ENCODE results near the gene NRDC. TPM values are rescaled to one million over a fixed set of nuclear protein-coding genes. Genes with fewer than 3 reads are reported as not detected.

NRDC gene
- polyA plus RNA-seq, 2 of the 4 experiments (the other 2 are of a cell fraction), result 129 to 162 TPM

- CTCF ChIA-PET, result no interaction called here
- Histone ChIP-seq H3K9me3 (no peaks in the 10 kb centered on the region), H3K27ac (no peak overlapping the region), H3K4me3 (no peak overlapping the region), H3K4me2 (no peak overlapping the region), H3K4me1 (no peaks in the 10 kb centered on the region)
- FAIRE-seq, result no peak
- TF ChIP-seq CBX2 (IDR thresholded peaks at IDR 0.05; ENCODE audit: borderline replicate concordance, low read depth) (no peak), RCOR1 (IDR thresholded peaks at IDR 0.05; ENCODE audit: low read depth, low read length) (no peak), CHD4 (IDR thresholded peaks at IDR 0.05; ENCODE audit: borderline replicate concordance) (no peak), POLR2A (IDR thresholded peaks at IDR 0.05; ENCODE audit: low read length) (no peak)
- no peak for DNase-seq (ENCODE audit: low read depth in 1 of 2, low spot score in 1 of 2)
- POLR2A ChIA-PET, result no interaction called here
- no peak for ATAC-seq
Observed at GRCh38 chr1:51856745-51857144, 21.8 kb downstream of the NRDC start.

GRCh38 chr1:51855624-51856023 is 22.9 kb downstream of the NRDC start:
- CTCF ChIA-PET, result no interaction called here
- ATAC-seq, result no peak

GRCh38 chr1:51853360-51853759 is 25.2 kb downstream of the NRDC start:
- ATAC-seq, result no peak
- FAIRE-seq, result no peak
- Histone ChIP-seq H3K9me3 (no peaks in the 10 kb centered on the region), H3K4me2 (no peak overlapping the region), H3K4me1 (no peaks in the 10 kb centered on the region), H3K27ac (no peak overlapping the region), H3K4me3 (no peak overlapping the region)
- no peak for DNase-seq (ENCODE audit: low read depth in 1 of 2, low spot score in 1 of 2)
- ChIA-PET CTCF (no interaction called here), POLR2A (no interaction called here)
- WGBS (ENCODE audit: missing lambda C conversion rate), result 95% methylated on average over 2 of the region's 2 CpGs
- no peak for TF ChIP-seq PHF8 (IDR thresholded peaks at IDR 0.05; ENCODE audit: borderline replicate concordance, low read depth)
- TF ChIP-seq POLR2AphosphoS2 (conservative IDR thresholded peaks at IDR 0.05; ENCODE audit: low read length), result no peak
- TF ChIP-seq NFE2L2 (conservative IDR thresholded peaks at IDR 0.05; ENCODE audit: low read length), result no peak
- TF ChIP-seq HMGXB4 (CRISPR knock-in tag; IDR thresholded peaks at IDR 0.05; ENCODE audit: borderline replicate concordance), result no peak
- TF ChIP-seq CHD4 (IDR thresholded peaks at IDR 0.05; ENCODE audit: borderline replicate concordance), result no peak
- no peak for TF ChIP-seq ZC3H11A (IDR thresholded peaks at IDR 0.05)
- TF ChIP-seq E2F6 (IDR thresholded peaks at IDR 0.05; ENCODE audit: borderline replicate concordance, low read depth), result no peak
- no peak for TF ChIP-seq CBX2 (IDR thresholded peaks at IDR 0.05; ENCODE audit: borderline replicate concordance, low read depth)
- TF ChIP-seq ESRRA (IDR thresholded peaks at IDR 0.05; ENCODE audit: borderline replicate concordance, low read length), result no peak
- no peak for TF ChIP-seq MAZ (IDR thresholded peaks at IDR 0.05; ENCODE audit: borderline replicate concordance, low read depth, low read length)
- no peak for TF ChIP-seq ZNF302 (CRISPR knock-in tag; IDR thresholded peaks at IDR 0.05)
- TF ChIP-seq FOSL2 (IDR thresholded peaks at IDR 0.05), result no peak
- TF ChIP-seq FOSL2 (CRISPR knock-in tag; IDR thresholded peaks at IDR 0.05), result no peak
- no peak for TF ChIP-seq RCOR1 (IDR thresholded peaks at IDR 0.05; ENCODE audit: low read depth, low read length)

More at GRCh38 chr1:51855624-51856023, 22.9 kb downstream of the NRDC start:
- no peaks in the 10 kb centered on the region for H3K4me1 ChIP-seq
- H3K4me3 ChIP-seq, result no peak overlapping the region
- POLR2A ChIA-PET, result no interaction called here
- no peak overlapping the region for H3K27ac ChIP-seq
- DNase-seq (ENCODE audit: low read depth in 1 of 2, low spot score in 1 of 2), result no peak
- no peak overlapping the region for H3K4me2 ChIP-seq
- no peak for FAIRE-seq
- H3K9me3 ChIP-seq, result no peaks in the 10 kb centered on the region
- WGBS (ENCODE audit: missing lambda C conversion rate), result 92% methylated on average over 3 of the region's 3 CpGs
- TF ChIP-seq TFCP2L1 (CRISPR knock-in tag; IDR thresholded peaks at IDR 0.05) (no peak), EP300 (IDR thresholded peaks at IDR 0.05) (no peak), MAX (IDR thresholded peaks at IDR 0.05) (no peak), HOXA7 (CRISPR knock-in tag; IDR thresholded peaks at IDR 0.05) (no peak), EHMT2 (IDR thresholded peaks at IDR 0.05; ENCODE audit: low read depth) (no peak), PHF8 (IDR thresholded peaks at IDR 0.05; ENCODE audit: borderline replicate concordance, low read depth) (no peak), REST (IDR thresholded peaks at IDR 0.05) (no peak), POLR2AphosphoS2 (conservative IDR thresholded peaks at IDR 0.05; ENCODE audit: low read length) (no peak), ZC3H11A (IDR thresholded peaks at IDR 0.05) (no peak), SREBF2 (IDR thresholded peaks at IDR 0.05) (no peak), RFX5 (IDR thresholded peaks at IDR 0.05) (no peak), MAZ (IDR thresholded peaks at IDR 0.05; ENCODE audit: borderline replicate concordance, low read depth, low read length) (no peak), SMC3 (IDR thresholded peaks at IDR 0.05) (no peak), HES2 (IDR thresholded peaks at IDR 0.05) (no peak), ESRRA (IDR thresholded peaks at IDR 0.05; ENCODE audit: borderline replicate concordance, low read length) (no peak)

All from A549 (cell line).